ENCODE measurements around the gene RFLNA. TPM values are rescaled to one million over a fixed set of nuclear protein-coding genes. Genes with fewer than 3 reads are reported as not detected.

The RFLNA gene
- total RNA-seq, 1 experiment from 2014 or later: 5.4 TPM

GRCh38 chr12:124252964-124253363 lies 41.9 kb upstream of the RFLNA start:
- no peak overlapping the region for H3K4me3 ChIP-seq (ENCODE audit: low read depth in 2 of 2, low read length in 2 of 2)
- H3K27me3 ChIP-seq (ENCODE audit: control insufficient read depth, insufficient read depth, low read length): peaks cover 3% of the 10 kb centered on the region; the same call in 1 of the 2 replicates
- in situ Hi-C loops (cut with HindIII; ENCODE audit: low pct_unique_long_range_greater_than_20kb, low sequenced_read_pairs) (no loop called here), intact Hi-C loops (cut with micrococcal nuclease; ENCODE audit: unreplicated experiment) (no loop called here)
- no peaks in the 10 kb centered on the region for H3K4me1 ChIP-seq (ENCODE audit: control insufficient read depth, insufficient read depth, low read length)
- no peak for ATAC-seq
- ChIA-PET POLR2A (no interaction called here), CTCF (no interaction called here)
- DNase-seq (ENCODE audit: low read depth, low spot score): no peak
- TF ChIP-seq POLR2AphosphoS5 (IDR thresholded peaks at IDR 0.05; ENCODE audit: low read depth, low read length): no peak
- no peak for TF ChIP-seq CTCF (IDR thresholded peaks at IDR 0.05)
- TF ChIP-seq REST (IDR thresholded peaks at IDR 0.05; ENCODE audit: insufficient read depth in 1 of 2, low read depth in 2 of 2, low read length in 1 of 2): no peak
- no peak for TF ChIP-seq SIN3A (IDR thresholded peaks at IDR 0.05; ENCODE audit: borderline replicate concordance, insufficient read depth, low read depth, low read length)
- no peak for TF ChIP-seq TCF7L2 (IDR thresholded peaks at IDR 0.05; ENCODE audit: low read depth, low read length)
- no peaks in the 10 kb centered on the region for H3K36me3 ChIP-seq (ENCODE audit: control insufficient read depth, insufficient read depth, low read length)
- H3K9me3 ChIP-seq (ENCODE audit: control insufficient read depth, insufficient read depth, low read depth, low read length): no peaks in the 10 kb centered on the region
- no peak overlapping the region for H3K27ac ChIP-seq (ENCODE audit: low read length)
- no TSS peak for BruUV-seq (replicated peaks)

GRCh38 chr12:124254126-124254525 lies 40.8 kb upstream of the RFLNA start:
- no peak for ATAC-seq
- DNase-seq (ENCODE audit: low read depth, low spot score): no peak
- H3K4me1 ChIP-seq (ENCODE audit: control insufficient read depth, insufficient read depth, low read length): no peaks in the 10 kb centered on the region
- no peak overlapping the region for H3K4me3 ChIP-seq (ENCODE audit: low read depth in 2 of 2, low read length in 2 of 2)
- H3K36me3 ChIP-seq (ENCODE audit: control insufficient read depth, insufficient read depth, low read length): no peaks in the 10 kb centered on the region
- CTCF ChIA-PET: no interaction called here
- intact Hi-C loops (cut with micrococcal nuclease; ENCODE audit: unreplicated experiment) (no loop called here), in situ Hi-C loops (cut with HindIII; ENCODE audit: low pct_unique_long_range_greater_than_20kb, low sequenced_read_pairs) (no loop called here)
- H3K27ac ChIP-seq (ENCODE audit: low read length): no peak overlapping the region
- TF ChIP-seq TCF7L2 (IDR thresholded peaks at IDR 0.05; ENCODE audit: low read depth, low read length) (no peak), REST (IDR thresholded peaks at IDR 0.05; ENCODE audit: insufficient read depth in 1 of 2, low read depth in 2 of 2, low read length in 1 of 2) (no peak), POLR2AphosphoS5 (IDR thresholded peaks at IDR 0.05; ENCODE audit: low read depth, low read length) (no peak), CTCF (IDR thresholded peaks at IDR 0.05) (no peak), SIN3A (IDR thresholded peaks at IDR 0.05; ENCODE audit: borderline replicate concordance, insufficient read depth, low read depth, low read length) (no peak)
- H3K27me3 ChIP-seq (ENCODE audit: control insufficient read depth, insufficient read depth, low read length): peaks cover 10% of the 10 kb centered on the region
- H3K9me3 ChIP-seq (ENCODE audit: control insufficient read depth, insufficient read depth, low read depth, low read length): no peaks in the 10 kb centered on the region
- no TSS peak for BruUV-seq (replicated peaks)
- POLR2A ChIA-PET: no interaction called here
